DOHH2 (cell line): Measurements from ENCODE around the gene TBC1D14.

Experiments used
- EZH2phosphoT487 ChIP-seq: fragments of 200-600 bp; sonication (generic); IDR thresholded peaks from 2 replicates; pipeline ENCODE4 v1.6.1; 2017; ENCODE audit warnings: borderline replicate concordance, mild to moderate bottlenecking, antibody characterized with exemption, low read length, moderate library complexity, mixed read lengths
- TF ChIP-seq, protein P1 (sequence below): fragments of 200-600 bp; sonication (generic); IDR thresholded peaks from one replicate; pipeline ENCODE4 v1.5.1; 2014; ENCODE audit warnings: antibody characterized with exemption, mild to moderate bottlenecking, low read depth, low read length; ENCODE audit not compliant: poor library complexity, severe bottlenecking

DNA sequence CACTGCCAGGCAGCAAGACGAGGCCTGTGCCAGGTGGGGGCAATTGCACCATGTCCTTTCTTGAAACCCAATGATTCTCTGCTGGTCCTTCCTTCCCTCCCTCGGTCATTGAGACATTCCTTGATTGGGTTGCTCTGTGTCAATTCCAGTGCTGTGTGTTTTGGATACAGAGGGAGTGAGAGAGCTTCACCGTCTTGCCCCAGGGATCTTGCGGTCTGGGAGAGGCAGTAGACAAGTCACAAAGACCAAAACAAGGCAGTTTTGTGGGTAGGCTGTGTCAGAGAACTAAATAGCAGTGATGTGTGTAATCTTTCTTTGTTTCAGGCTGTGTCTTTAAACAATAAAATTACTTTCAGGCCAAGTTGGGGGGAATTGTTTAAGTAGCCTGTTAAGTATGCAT, 94.7 kb downstream of the TBC1D14 start:
- TF ChIP-seq, protein P1, sequence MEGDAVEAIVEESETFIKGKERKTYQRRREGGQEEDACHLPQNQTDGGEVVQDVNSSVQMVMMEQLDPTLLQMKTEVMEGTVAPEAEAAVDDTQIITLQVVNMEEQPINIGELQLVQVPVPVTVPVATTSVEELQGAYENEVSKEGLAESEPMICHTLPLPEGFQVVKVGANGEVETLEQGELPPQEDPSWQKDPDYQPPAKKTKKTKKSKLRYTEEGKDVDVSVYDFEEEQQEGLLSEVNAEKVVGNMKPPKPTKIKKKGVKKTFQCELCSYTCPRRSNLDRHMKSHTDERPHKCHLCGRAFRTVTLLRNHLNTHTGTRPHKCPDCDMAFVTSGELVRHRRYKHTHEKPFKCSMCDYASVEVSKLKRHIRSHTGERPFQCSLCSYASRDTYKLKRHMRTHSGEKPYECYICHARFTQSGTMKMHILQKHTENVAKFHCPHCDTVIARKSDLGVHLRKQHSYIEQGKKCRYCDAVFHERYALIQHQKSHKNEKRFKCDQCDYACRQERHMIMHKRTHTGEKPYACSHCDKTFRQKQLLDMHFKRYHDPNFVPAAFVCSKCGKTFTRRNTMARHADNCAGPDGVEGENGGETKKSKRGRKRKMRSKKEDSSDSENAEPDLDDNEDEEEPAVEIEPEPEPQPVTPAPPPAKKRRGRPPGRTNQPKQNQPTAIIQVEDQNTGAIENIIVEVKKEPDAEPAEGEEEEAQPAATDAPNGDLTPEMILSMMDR = no peak
- TF ChIP-seq EZH2phosphoT487 = no peak
